GM19238 (cell line): ENCODE data around the gene ADD1.
"Not testable (repeated sequence)": the region's sequence is repeated elsewhere in the genome, so short reads cannot be mapped to it uniquely, and the experiment has no call there.

Experiments used
- DNase-seq: peaks from one replicate; pipeline ENCODE4 v3.0.0; 2011; ENCODE audit warnings: low spot score; ENCODE audit not compliant: insufficient read length

ADD1 gene

GRCh38 chr4:2918714-2919113 is 75.1 kb downstream of the ADD1 start:
- DNase-seq = not testable (repeated sequence)

GRCh38 chr4:2922453-2923101 is 78.9 kb downstream of the ADD1 start:
- DNase-seq = not testable (repeated sequence)

GRCh38 chr4:2923141-2923551 is 79.5 kb downstream of the ADD1 start:
- DNase-seq = no peak

- no peak for DNase-seq
Measured at GRCh38 chr4:2923668-2924173, 80.1 kb downstream of the ADD1 start.

GRCh38 chr4:2924286-2924685 is 80.6 kb downstream of the ADD1 start:
- no peak for DNase-seq

GRCh38 chr4:2924765-2925301 is 81.2 kb downstream of the ADD1 start:
- no peak for DNase-seq

- no peak for DNase-seq
Measured at GRCh38 chr4:2925496-2925895, 81.9 kb downstream of the ADD1 start.

GRCh38 chr4:2925931-2926860 is 82.6 kb downstream of the ADD1 start:
- no peak for DNase-seq

GRCh38 chr4:2927016-2927695 is 83.5 kb downstream of the ADD1 start:
- no peak for DNase-seq

- no peak for DNase-seq
Measured at GRCh38 chr4:2927696-2928075, 84.0 kb downstream of the ADD1 start.

- no peak for DNase-seq
Measured at GRCh38 chr4:2928242-2929176, 84.9 kb downstream of the ADD1 start.

GRCh38 chr4:2929469-2929868 is 85.8 kb downstream of the ADD1 start:
- DNase-seq = no peak

- no peak for DNase-seq
Measured at GRCh38 chr4:2930135-2930757, 86.6 kb downstream of the ADD1 start.

GRCh38 chr4:2930758-2931511 is 87.3 kb downstream of the ADD1 start:
- no peak for DNase-seq

GRCh38 chr4:2931512-2932301 is 88.1 kb downstream of the ADD1 start:
- peak; percentile 66 for DNase-seq

- no peak for DNase-seq
Measured at GRCh38 chr4:2932321-2932950, 88.8 kb downstream of the ADD1 start.

GRCh38 chr4:2932951-2933565 is 89.4 kb downstream of the ADD1 start:
- no peak for DNase-seq
